ENCODE results near the gene UGT1A1.

Gene UGT1A1

GRCh38 chr2:233822101-233822771 is 62.2 kb downstream of the UGT1A1 start:
- no peaks in the 10 kb centered on the region for H3K27me3 ChIP-seq (ENCODE audit: control insufficient read depth, insufficient read depth, low read length)
- H3K4me1 ChIP-seq (ENCODE audit: control insufficient read depth, insufficient read depth, low read length) = no peaks in the 10 kb centered on the region
- no peak overlapping the region for H3K9ac ChIP-seq (ENCODE audit: low read depth, low read length)
- H3K36me3 ChIP-seq (ENCODE audit: control insufficient read depth, insufficient read depth, low read length) = no peaks in the 10 kb centered on the region
- H3K4me3 ChIP-seq (ENCODE audit: low read depth, low read length) = no peak overlapping the region
- no peaks in the 10 kb centered on the region for H3K9me3 ChIP-seq (ENCODE audit: control insufficient read depth, insufficient read depth, low read length)
